22Rv1 (cell line): ENCODE measurements around the gene TNNC2.
"Not testable (repeated sequence)": the region's sequence is repeated elsewhere in the genome, so short reads cannot be mapped to it uniquely, and the experiment has no call there.

Source experiments
- H3K27ac ChIP-seq: fragments of 450-650 bp; 2 replicates; pipeline ENCODE4 v1.5.1; 2017
- CTCF ChIP-seq: fragments of 450-650 bp; IDR thresholded peaks from 2 replicates; pipeline ENCODE4 v1.5.1; 2017; ENCODE audit warnings: mild to moderate bottlenecking
- ZFX ChIP-seq: fragments of 450-650 bp; IDR thresholded peaks from 2 replicates; pipeline ENCODE4 v1.6.1; 2017; ENCODE audit warnings: antibody characterized with exemption, borderline replicate concordance

TNNC2 gene

GRCh38 chr20:45835329-45835765 lies 8.2 kb upstream of the TNNC2 start:
- no peak for TF ChIP-seq ZFX
- no peak for TF ChIP-seq CTCF
- H3K27ac ChIP-seq, result no peak overlapping the region

- no peak overlapping the region for H3K27ac ChIP-seq
- TF ChIP-seq ZFX (no peak), CTCF (no peak)
These were observed 7.7 kb upstream of the TNNC2 start for GRCh38 chr20:45834797-45835161.

GRCh38 chr20:45833883-45834796 lies 7.0 kb upstream of the TNNC2 start:
- H3K27ac ChIP-seq, result peak overlapping the region; percentile 54
- TF ChIP-seq ZFX (no peak), CTCF (no peak)

- H3K27ac ChIP-seq, result peak within 1 kb of the TSS; percentile 54
These were observed 6.1 kb upstream of the TNNC2 start, which contains the start of gene SNX21 for GRCh38 chr20:45833030-45833882. TSS of gene SNX21 (plus strand) at chr20:45833799. CDS start at chr20:45833920, 121 bp downstream.

GRCh38 chr20:45832619-45833018 lies 5.5 kb upstream of the TNNC2 start:
- TF ChIP-seq ZFX (no peak), CTCF (no peak)
- no peak overlapping the region for H3K27ac ChIP-seq

More at GRCh38 chr20:45833030-45833882, 6.1 kb upstream of the TNNC2 start, which contains the start of gene SNX21:
- TF ChIP-seq ZFX, result no peak
- no peak for TF ChIP-seq CTCF

- H3K27ac ChIP-seq, result not testable (repeated sequence)
These were observed 2.6 kb upstream of the TNNC2 start for GRCh38 chr20:45829673-45830106.

GRCh38 chr20:45828589-45828988 lies 1.5 kb upstream of the TNNC2 start:
- H3K27ac ChIP-seq, result no peak overlapping the region
- no peak for TF ChIP-seq ZFX
- no peak for TF ChIP-seq CTCF
